GM19043 (cell line): ENCODE measurements around the gene CD58.

Experiments
- ATAC-seq: cut with Tn5 transposase; IDR thresholded peaks from one replicate; pipeline ENCODE4 v1.9.1; 2021; ENCODE audit warnings: low read depth; ENCODE audit not compliant: unreplicated experiment

CD58 gene

GRCh38 chr1:116496898-116497297, 73.9 kb downstream of the CD58 start:
- ATAC-seq = no peak

GRCh38 chr1:116496380-116496779, 74.4 kb downstream of the CD58 start:
- no peak for ATAC-seq

- no peak for ATAC-seq
These were observed 75.3 kb downstream of the CD58 start for GRCh38 chr1:116495535-116495934.

- no peak for ATAC-seq
These were observed 76.1 kb downstream of the CD58 start for GRCh38 chr1:116494745-116495144.

GRCh38 chr1:116494353-116494692, 76.5 kb downstream of the CD58 start:
- no peak for ATAC-seq

GRCh38 chr1:116493484-116494352, 77.1 kb downstream of the CD58 start:
- no peak for ATAC-seq

- no peak for ATAC-seq
These were observed 77.8 kb downstream of the CD58 start for GRCh38 chr1:116493036-116493435.

GRCh38 chr1:116492358-116492811, 78.4 kb downstream of the CD58 start:
- ATAC-seq = no peak

- no peak for ATAC-seq
These were observed 79.0 kb downstream of the CD58 start for GRCh38 chr1:116491700-116492357.

- no peak for ATAC-seq
These were observed 80.2 kb downstream of the CD58 start for GRCh38 chr1:116490588-116490987.

GRCh38 chr1:116489231-116489697, 81.6 kb downstream of the CD58 start:
- no peak for ATAC-seq

- ATAC-seq = no peak
These were observed 82.8 kb downstream of the CD58 start for GRCh38 chr1:116488071-116488470.

- ATAC-seq = no peak
These were observed 83.2 kb downstream of the CD58 start for GRCh38 chr1:116487583-116487982.

GRCh38 chr1:116487031-116487430, 83.8 kb downstream of the CD58 start:
- no peak for ATAC-seq

GRCh38 chr1:116486424-116486823, 84.4 kb downstream of the CD58 start:
- no peak for ATAC-seq

GRCh38 chr1:116485976-116486375, 84.8 kb downstream of the CD58 start:
- ATAC-seq = no peak

- no peak for ATAC-seq
These were observed 85.6 kb downstream of the CD58 start for GRCh38 chr1:116485071-116485735.

GRCh38 chr1:116483481-116484309, 87.1 kb downstream of the CD58 start:
- no peak for ATAC-seq

- no peak for ATAC-seq
These were observed 88.3 kb downstream of the CD58 start for GRCh38 chr1:116482490-116482889.

- no peak for ATAC-seq
These were observed 88.9 kb downstream of the CD58 start for GRCh38 chr1:116481934-116482333.
